Prostate gland (tissue), 2 donors: ENCODE results near the gene C13orf46.

Experiments used
- POLR2A ChIP-seq: fragments of 450-650 bp; IDR thresholded peaks from one replicate; pipeline ENCODE4 v1.6.1; 2016; ENCODE audit warnings: antibody characterized with exemption, mild to moderate bottlenecking
- POLR2AphosphoS5 ChIP-seq: sonication (generic); formaldehyde crosslinking; IDR thresholded peaks from one replicate; pipeline ENCODE4 v1.6.1; 2017; ENCODE audit warnings: antibody characterized with exemption
- TF ChIP-seq, protein P1 (sequence below), 4 experiments: fragments of 200-600 bp in 2 of 4; fragments of 450-650 bp in 2 of 4; sonication (generic) in 2 of 4; IDR thresholded peaks; 1 replicate in 3 of 4; 2 replicates in 1 of 4; pipeline ENCODE4 v1.5.1; 2016 to 2019; ENCODE audit warnings: antibody characterized with exemption in 4 of 4, mild to moderate bottlenecking in 2 of 4, moderate library complexity in 2 of 4

DNA sequence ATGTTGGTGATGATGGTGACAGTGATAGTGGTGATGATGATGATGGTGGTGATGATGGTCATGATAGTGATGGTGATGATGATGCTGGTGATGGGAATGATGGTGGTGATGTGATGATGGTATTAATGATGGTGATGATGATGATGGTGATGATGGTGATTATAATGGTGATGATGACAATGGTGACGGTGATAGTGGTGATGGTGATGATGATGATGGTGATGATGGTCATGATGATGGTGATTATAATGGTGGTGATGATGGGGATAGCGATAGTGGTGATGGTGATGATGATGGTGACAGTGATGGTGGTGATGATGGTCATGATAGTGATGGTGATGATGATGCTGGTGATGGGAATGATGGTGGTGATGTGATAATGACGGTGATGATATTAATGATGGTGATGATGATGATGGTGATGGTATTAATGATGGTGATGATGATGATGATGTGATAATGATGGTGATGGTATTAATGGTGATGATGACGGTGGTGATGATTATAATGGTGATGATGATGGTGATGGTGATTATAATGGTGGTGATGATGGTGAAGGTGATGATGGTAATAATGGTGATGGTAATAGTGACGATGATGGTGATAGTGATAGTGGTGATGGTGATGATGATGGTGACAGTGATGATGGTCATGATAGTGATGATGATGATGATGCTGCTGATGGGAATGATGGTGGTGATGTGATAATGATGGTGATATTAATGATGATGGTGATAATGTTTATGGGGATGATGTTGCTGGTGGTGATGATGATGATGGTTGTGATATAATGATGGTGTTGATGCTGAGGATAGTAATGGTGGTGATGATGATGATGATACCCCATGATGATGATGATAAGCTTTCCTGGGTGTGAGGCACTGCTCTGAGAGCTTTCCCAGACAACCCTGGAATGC is 7.7 kb downstream of the C13orf46 start:
- TF ChIP-seq POLR2AphosphoS5 (no peak), POLR2A (no peak)
- TF ChIP-seq, protein P1, sequence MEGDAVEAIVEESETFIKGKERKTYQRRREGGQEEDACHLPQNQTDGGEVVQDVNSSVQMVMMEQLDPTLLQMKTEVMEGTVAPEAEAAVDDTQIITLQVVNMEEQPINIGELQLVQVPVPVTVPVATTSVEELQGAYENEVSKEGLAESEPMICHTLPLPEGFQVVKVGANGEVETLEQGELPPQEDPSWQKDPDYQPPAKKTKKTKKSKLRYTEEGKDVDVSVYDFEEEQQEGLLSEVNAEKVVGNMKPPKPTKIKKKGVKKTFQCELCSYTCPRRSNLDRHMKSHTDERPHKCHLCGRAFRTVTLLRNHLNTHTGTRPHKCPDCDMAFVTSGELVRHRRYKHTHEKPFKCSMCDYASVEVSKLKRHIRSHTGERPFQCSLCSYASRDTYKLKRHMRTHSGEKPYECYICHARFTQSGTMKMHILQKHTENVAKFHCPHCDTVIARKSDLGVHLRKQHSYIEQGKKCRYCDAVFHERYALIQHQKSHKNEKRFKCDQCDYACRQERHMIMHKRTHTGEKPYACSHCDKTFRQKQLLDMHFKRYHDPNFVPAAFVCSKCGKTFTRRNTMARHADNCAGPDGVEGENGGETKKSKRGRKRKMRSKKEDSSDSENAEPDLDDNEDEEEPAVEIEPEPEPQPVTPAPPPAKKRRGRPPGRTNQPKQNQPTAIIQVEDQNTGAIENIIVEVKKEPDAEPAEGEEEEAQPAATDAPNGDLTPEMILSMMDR (IDR thresholded peaks at IDR 0.05) = no peak
